Activated CD4-positive, CD25-positive, alpha-beta regulatory T cell treated with anti-CD3 and anti-CD28 coated beads, Interleukin-2, amount 50 U/mL, for 24 hours (primary cell): Measurements from ENCODE around the gene ROPN1L.
A peak's percentile ranks its signal among the peaks of the same experiment; 100 is the strongest.
"Not testable (repeated sequence)": the region's sequence is repeated elsewhere in the genome, so short reads cannot be mapped to it uniquely, and the experiment has no call there.

Source experiments
- ATAC-seq, 2 donors: fragments of 150-1000 bp; cut with Tn5 transposase; one replicate each; pipeline ENCODE4 v1.10.0; 2021; ENCODE audit warnings: mild to moderate bottlenecking in 1 of 2, moderate library complexity in 1 of 2

Gene ROPN1L

GRCh38 chr5:10480237-10480985, 38.7 kb downstream of the ROPN1L start:
- ATAC-seq, result no peak

GRCh38 chr5:10481241-10481935, 39.7 kb downstream of the ROPN1L start:
- ATAC-seq, result no peak

GRCh38 chr5:10482791-10483530, 41.3 kb downstream of the ROPN1L start:
- ATAC-seq, result no peak

- no peak for ATAC-seq
These were observed 43.1 kb downstream of the ROPN1L start for GRCh38 chr5:10484774-10485141.

- ATAC-seq, result no peak
These were observed 43.6 kb downstream of the ROPN1L start for GRCh38 chr5:10485142-10485795.

GRCh38 chr5:10485897-10486296, 44.2 kb downstream of the ROPN1L start:
- no peak for ATAC-seq

- no peak for ATAC-seq
These were observed 45.0 kb downstream of the ROPN1L start for GRCh38 chr5:10486511-10487344.

- no peak for ATAC-seq
These were observed 46.5 kb downstream of the ROPN1L start for GRCh38 chr5:10488144-10488543.

GRCh38 chr5:10489810-10490426, 48.2 kb downstream of the ROPN1L start:
- ATAC-seq, result peak; percentile 41 to 71

- ATAC-seq, result no peak
These were observed 49.4 kb downstream of the ROPN1L start for GRCh38 chr5:10490927-10491672.

- ATAC-seq, result no peak
These were observed 50.0 kb downstream of the ROPN1L start for GRCh38 chr5:10491673-10492026.

- no peak for ATAC-seq
These were observed 52.2 kb downstream of the ROPN1L start for GRCh38 chr5:10493884-10494283.

- not testable (repeated sequence) for ATAC-seq
These were observed 52.8 kb downstream of the ROPN1L start for GRCh38 chr5:10494497-10494896.

- ATAC-seq, result no peak
These were observed 55.9 kb downstream of the ROPN1L start for GRCh38 chr5:10497554-10497953.

GRCh38 chr5:10498350-10498749, 56.7 kb downstream of the ROPN1L start:
- ATAC-seq, result no peak

- no peak for ATAC-seq
These were observed 57.4 kb downstream of the ROPN1L start for GRCh38 chr5:10499066-10499465.

GRCh38 chr5:10499776-10500175, 58.1 kb downstream of the ROPN1L start:
- ATAC-seq, result no peak

- ATAC-seq, result no peak
These were observed 59.0 kb downstream of the ROPN1L start for GRCh38 chr5:10500669-10501068.

- ATAC-seq, result no peak
These were observed 59.9 kb downstream of the ROPN1L start for GRCh38 chr5:10501554-10502075.

GRCh38 chr5:10502130-10502529, 60.5 kb downstream of the ROPN1L start:
- no peak for ATAC-seq

GRCh38 chr5:10502578-10502977, 60.9 kb downstream of the ROPN1L start:
- ATAC-seq, result no peak
